SW 1271 (cell line): ENCODE measurements around the gene VWA8.
"Not testable (repeated sequence)": the region's sequence is repeated elsewhere in the genome, so short reads cannot be mapped to it uniquely, and the experiment has no call there.

ENCODE experiments used
- DNase-seq, 2 experiments: peaks; one replicate each; lab custom pipeline; 2025; lab: John Stamatoyannopoulos, UW

Gene VWA8

GRCh38 chr13:41682766-41683165 is 278.1 kb downstream of the VWA8 start:
- DNase-seq: no peak

GRCh38 chr13:41682001-41682400 is 278.9 kb downstream of the VWA8 start:
- no peak for DNase-seq

GRCh38 chr13:41681587-41681986 is 279.3 kb downstream of the VWA8 start:
- DNase-seq: no peak

- no peak for DNase-seq
These were observed 280.0 kb downstream of the VWA8 start for GRCh38 chr13:41680900-41681299.

GRCh38 chr13:41678848-41679247 is 282.1 kb downstream of the VWA8 start:
- DNase-seq: no peak

GRCh38 chr13:41678249-41678648 is 282.7 kb downstream of the VWA8 start:
- no peak for DNase-seq

GRCh38 chr13:41675306-41675705 is 285.6 kb downstream of the VWA8 start:
- DNase-seq: no peak

GRCh38 chr13:41674246-41674645 is 286.7 kb downstream of the VWA8 start:
- no peak for DNase-seq

GRCh38 chr13:41673640-41674039 is 287.3 kb downstream of the VWA8 start:
- no peak for DNase-seq

GRCh38 chr13:41670873-41671443 is 290.0 kb downstream of the VWA8 start:
- no peak for DNase-seq

GRCh38 chr13:41668130-41668757 is 292.7 kb downstream of the VWA8 start:
- DNase-seq: peak; percentile 72 to 92

- no peak for DNase-seq
These were observed 294.3 kb downstream of the VWA8 start for GRCh38 chr13:41666644-41667043.

GRCh38 chr13:41660411-41660810 is 300.5 kb downstream of the VWA8 start:
- DNase-seq: no peak

- DNase-seq: no peak
These were observed 302.8 kb downstream of the VWA8 start for GRCh38 chr13:41658057-41658661.

GRCh38 chr13:41655997-41656396 is 304.9 kb downstream of the VWA8 start:
- DNase-seq: no peak

GRCh38 chr13:41654796-41655195 is 306.1 kb downstream of the VWA8 start:
- no peak for DNase-seq

GRCh38 chr13:41652735-41653361 is 308.1 kb downstream of the VWA8 start:
- DNase-seq: peak in 1 of 2 experiments; percentile 49

- no peak for DNase-seq
These were observed 309.4 kb downstream of the VWA8 start for GRCh38 chr13:41651413-41652058.

GRCh38 chr13:41650706-41651105 is 310.2 kb downstream of the VWA8 start:
- no peak for DNase-seq

GRCh38 chr13:41649659-41650058 is 311.2 kb downstream of the VWA8 start:
- DNase-seq: peak in 1 of 2 experiments; percentile 18

GRCh38 chr13:41648314-41648935 is 312.5 kb downstream of the VWA8 start:
- DNase-seq: peak; percentile 25 to 88

GRCh38 chr13:41647699-41648313 is 313.1 kb downstream of the VWA8 start:
- not testable (repeated sequence) for DNase-seq
